ENCODE measurements around the gene HTR3C.
A peak's percentile ranks its signal among the peaks of the same experiment; 100 is the strongest.
"Not testable (repeated sequence)": the region's sequence is repeated elsewhere in the genome, so short reads cannot be mapped to it uniquely, and the experiment has no call there.

HTR3C gene

DNA sequence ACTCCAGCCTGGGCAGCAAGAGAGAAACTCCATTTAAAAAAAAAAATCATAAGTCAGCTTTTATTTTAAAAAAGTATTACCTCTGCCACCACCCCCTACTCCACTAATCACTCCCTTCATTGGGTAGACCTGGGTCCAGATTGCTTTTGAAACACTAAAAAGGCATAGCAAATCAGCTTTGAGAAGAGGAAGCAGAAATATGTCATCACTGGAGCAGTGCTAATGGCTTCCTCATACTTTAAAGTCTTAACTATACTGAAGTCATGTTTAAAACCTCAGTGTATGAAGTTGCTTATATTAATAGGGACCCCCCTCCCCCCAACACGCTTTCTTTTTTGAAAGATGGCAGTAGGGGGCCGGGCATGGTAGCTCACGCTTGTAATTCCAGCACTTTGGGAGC is 22.3 kb upstream of the HTR3C start:
- DNase-seq (ENCODE audit: low read depth, low spot score), result no peak

DNA sequence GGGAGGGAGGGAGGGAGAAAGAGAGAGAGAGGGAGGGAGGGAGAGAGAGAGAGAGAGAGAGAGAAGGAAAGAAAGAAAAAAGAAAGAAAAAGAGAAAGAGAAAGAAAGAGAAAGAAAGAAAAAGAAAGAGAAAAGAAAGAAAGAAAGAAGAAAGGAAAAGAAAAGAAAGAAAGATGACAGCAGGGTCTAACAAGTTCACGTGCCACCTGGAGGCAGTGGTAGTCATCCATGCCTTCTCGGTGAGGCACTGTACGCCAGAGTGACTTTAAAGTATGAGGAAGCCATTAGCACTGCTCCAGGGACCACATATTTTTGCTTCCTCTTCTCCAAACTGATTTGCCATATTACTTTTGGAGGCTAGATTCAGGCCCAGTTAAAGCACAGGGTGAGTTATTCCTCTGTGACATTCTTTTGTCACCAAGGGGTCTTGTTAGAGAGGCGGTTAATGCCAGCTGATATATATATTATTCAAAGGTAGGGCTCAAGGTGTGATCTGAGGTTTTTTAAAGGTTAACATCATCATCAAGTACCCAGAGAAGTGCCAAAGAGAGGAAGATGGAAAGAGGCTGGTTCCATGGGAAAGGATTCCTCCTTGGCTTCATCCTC is 21.6 kb upstream of the HTR3C start, which contains the start of gene HTR3D:
HTR3D (plus strand) TSS at position 556 of the 606 bp plus-strand sequence; CDS start at position 556, 0 bp downstream.
- no peak for DNase-seq (ENCODE audit: low read depth, low spot score)

DNA sequence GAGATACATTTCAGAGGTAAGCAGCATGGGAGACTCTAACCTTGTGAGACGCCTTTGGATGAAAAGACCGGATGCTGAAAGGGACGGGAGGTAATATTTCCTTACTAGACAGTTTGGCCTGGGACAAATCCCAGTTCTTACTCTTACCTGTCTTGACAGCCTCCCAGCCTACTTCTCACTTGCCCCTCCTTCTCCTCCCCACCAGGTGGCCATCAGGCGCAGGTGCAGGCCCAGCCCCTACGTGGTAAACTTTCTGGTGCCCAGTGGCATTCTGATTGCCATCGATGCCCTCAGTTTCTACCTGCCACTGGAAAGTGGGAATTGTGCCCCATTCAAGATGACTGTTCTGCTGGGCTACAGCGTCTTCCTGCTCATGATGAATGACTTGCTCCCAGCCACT is 15.0 kb upstream of the HTR3C start:
- no peak for DNase-seq (ENCODE audit: low read depth, low spot score)

DNA sequence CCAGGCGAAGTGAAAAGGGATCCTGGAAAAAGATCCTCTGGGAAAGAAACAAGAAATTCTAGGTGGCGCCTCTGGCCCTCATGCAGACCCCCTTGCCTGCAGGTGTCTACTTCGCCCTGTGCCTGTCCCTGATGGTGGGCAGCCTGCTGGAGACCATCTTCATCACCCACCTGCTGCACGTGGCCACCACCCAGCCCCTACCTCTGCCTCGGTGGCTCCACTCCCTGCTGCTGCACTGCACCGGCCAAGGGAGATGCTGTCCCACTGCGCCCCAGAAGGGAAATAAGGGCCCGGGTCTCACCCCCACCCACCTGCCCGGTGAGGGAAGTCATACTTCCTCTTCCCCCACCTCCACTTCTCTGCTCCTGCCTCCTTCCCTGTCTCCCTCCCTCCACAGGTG is 14.5 kb upstream of the HTR3C start:
- DNase-seq (ENCODE audit: low read depth, low spot score), result not testable (repeated sequence)

DNA sequence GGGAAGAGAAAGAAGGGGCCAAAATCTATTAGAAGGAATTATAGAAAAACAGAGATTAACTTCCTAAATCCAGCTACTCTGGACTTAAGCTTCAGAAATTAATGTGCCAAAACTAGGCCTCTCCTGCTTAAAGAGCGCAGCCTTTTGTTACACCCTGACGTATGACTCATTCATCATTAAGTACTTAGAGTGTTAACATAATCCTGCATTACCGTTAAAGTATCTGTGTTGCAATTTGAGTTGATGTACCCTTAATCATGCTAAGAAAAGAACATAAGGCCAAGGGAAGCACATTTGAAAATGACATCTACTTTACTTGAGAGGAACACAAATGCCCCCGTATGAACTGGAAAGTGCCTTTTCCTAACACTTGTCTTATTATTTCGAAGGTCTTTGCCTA is 13.4 kb upstream of the HTR3C start:
- no peak for DNase-seq (ENCODE audit: low read depth, low spot score)

DNA sequence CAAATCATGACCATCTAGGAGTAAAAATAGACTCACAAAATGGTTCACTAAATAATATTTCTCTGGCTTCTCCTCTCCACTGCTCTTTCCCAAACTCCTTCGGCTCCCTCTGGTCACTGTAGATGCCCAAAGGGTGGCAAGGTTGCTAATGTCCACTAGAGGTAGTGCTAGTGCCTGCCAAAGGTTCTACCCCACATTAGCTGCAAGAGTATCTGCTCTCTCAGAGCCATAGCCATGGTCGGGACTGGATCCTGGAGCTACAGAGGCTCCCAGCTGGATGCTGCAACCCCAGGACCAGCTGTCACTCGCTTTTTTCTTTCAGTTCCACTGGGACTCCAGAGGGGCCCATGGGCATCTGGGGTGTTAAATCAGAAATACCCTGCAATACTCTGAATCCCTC is 12.8 kb upstream of the HTR3C start:
- DNase-seq (ENCODE audit: low read depth, low spot score), result peak; percentile 57

DNA sequence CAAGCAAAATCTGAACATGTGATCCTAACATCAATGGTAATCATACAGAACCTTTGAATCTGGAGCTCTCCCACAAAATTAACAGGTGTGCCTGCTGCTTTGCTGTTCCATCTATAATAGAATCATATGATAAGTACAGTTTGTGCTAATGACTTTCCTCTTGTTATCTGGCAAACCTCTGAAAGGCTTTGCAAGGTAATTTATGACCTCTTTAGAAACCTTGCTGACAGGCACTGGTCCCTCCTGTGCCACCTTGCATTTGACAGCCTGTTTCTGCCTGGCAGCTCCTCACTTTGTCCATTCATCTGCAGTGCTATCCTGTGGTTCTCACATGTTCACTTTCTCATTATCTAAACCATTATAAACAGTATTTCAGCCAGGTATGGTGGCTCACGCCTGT is 10.2 kb upstream of the HTR3C start:
- no peak for DNase-seq (ENCODE audit: low read depth, low spot score)

DNA sequence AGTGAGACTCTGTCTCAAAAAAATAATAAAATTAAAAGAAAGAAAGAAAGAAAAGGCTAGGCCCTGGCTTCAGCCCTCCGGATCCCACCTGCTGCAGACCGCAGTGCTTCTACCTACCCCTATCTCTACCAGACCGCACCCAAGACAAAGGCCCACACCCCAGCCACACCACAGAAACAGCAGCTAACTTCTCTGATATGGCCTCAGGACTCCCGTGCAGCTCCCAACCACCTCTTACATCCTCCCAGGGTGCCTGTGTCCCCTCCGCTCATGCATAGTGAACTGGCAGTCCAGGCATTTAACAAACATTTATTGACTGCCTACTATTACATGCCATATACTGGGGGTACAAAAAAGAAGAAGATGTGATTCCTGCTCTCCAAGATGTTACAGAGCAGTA is 6.9 kb upstream of the HTR3C start:
- no peak for DNase-seq (ENCODE audit: low read depth, low spot score)

DNA sequence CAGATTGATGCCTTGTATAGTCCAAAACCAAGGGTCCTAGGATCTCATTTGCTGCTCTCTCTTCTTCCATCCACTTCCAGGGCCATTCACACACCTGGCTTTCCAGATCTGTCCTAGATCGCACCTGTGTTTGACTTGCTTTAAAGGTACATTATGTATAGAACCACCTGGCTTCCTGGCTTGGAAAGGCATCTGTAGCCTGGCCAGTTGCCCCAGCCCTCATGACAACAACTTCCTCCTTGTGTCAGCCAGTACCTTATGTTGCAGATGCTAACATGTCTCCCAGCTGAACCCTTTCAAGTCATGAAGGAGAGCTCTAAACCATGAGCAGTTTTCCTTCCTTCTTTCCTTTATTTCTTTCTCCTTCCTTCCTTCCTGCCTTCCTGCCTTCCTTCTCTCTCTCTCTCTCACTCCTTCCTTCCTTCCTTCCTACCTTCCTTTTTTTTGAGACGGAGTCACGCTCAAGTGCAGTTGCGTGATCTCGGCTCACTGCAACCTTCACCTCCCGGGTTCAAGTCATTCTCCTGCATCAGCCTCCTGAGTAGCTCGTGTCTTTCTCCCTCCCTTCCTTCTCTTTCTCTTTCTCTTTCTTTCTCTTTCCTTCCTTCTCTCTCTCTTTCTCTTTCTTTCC is 2.5 kb upstream of the HTR3C start:
- no peak for DNase-seq (ENCODE audit: low read depth, low spot score)

DNA sequence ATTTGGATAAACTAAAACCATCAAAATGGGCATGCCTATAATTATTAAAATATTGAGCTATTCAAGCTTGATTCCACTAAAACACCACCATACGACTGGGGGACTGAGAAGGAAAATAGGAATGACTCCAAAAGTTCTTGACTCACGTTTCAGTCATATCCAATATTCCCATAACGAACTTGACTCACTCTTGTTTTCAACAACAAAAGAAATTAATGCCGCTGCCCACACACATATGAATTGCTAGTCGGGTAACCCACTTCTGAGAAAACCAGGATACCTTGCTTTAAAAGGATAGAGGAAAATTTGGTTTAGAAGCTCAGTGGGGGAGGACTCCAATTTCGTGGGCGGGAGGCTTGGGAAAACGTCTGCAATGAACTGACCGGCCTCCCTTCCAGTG is 5.2 kb downstream of the HTR3C start:
- no peak for DNase-seq (ENCODE audit: low read depth, low spot score)

DNA sequence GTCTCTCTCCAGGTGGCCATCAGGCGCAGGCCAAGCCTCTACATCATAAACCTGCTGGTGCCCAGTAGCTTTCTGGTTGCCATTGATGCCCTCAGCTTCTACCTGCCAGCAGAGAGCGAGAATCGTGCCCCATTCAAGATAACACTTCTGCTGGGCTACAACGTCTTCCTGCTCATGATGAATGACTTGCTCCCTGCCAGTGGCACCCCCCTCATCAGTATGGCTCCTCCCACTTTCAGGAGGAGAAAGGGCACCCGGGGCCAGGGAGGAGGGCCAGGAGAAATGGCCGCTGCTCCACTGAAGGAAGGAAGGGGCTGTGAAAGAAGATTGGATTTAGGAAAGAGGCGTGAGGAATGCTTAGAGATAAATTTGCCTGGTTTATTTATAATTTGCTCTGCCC is 6.6 kb downstream of the HTR3C start:
- DNase-seq (ENCODE audit: low read depth, low spot score), result no peak

DNA sequence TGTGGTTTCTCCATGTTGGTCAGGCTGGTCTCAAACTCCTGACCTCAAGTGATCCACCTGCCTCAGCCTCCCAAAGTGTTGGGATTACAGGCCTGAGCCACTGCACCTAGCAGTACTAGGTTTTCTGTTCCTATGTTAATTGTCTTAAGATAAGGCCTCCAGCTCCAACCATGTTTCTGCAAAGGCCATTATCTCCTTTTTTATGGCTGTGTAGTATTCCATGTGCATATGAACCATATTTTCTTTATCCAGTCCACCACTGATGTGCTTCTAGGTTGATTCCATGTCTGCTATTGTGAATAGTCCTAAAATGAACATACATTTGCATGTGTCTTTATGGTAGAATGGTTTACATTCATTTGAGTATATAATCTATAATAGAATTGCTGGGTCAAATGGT is 9.8 kb downstream of the HTR3C start:
- DNase-seq (ENCODE audit: low read depth, low spot score), result no peak

DNA sequence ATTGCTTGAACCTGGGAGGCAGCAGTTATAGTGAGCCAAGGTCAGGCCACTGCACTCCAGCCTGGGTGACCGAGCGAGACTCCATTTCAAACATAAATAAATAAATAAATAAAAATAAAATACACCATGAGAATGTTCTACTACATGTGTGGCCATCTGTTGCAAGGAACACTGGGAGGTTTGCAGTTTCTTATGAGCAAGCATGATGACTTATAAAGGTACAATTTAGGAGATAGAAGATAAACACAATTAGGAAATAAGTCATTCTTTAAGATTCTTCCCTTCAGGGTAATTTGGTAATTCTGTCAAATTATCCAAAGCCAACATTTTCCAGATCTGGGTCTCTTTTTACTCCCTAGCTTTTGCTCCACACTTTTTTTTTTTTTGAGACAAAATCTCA is 13.4 kb downstream of the HTR3C start:
- no peak for DNase-seq (ENCODE audit: low read depth, low spot score)

DNA sequence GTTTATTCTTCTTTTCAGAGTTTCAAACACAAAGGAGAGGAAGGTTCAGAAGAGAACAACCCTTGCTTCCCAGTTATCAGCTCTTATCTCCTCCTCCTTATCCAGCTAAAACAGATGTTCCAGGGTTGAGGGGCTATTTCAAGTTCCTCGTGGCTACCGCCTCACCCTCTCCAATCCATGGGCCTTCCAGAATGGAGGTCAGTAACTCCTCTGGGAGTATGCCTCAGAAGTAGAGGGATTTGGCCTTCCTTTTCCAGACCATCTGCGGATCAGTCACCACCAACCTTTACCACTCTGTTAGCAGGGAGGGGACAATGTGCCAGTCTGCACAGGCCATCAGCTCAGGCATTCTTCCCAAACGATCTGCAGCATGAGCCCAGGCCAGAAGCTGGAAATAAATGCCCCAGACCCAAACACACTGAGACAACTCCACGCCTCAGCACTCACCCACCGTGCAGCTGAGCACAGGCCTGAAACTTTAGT is 14.8 kb downstream of the HTR3C start:
- DNase-seq (ENCODE audit: low read depth, low spot score), result no peak

DNA sequence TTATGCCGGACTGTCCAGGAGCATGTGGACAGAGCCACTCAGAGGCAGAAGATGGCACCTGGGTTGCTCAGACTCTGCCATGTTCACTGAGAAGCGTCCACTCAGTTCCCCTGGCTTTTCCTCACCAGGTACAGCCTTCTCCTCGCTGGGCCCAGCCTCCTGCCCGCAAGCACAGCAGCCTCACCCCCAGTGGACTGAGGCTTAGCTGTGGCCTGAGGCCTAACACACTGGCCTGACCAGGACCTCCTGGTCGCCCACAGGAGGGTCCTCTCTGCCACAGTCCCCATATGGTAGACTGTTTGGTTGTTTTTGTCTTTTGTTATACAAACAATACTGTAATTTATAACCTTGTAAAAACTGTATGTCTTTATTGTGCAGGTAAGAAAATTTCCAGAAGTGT is 15.5 kb downstream of the HTR3C start:
- no peak for DNase-seq (ENCODE audit: low read depth, low spot score)

DNA sequence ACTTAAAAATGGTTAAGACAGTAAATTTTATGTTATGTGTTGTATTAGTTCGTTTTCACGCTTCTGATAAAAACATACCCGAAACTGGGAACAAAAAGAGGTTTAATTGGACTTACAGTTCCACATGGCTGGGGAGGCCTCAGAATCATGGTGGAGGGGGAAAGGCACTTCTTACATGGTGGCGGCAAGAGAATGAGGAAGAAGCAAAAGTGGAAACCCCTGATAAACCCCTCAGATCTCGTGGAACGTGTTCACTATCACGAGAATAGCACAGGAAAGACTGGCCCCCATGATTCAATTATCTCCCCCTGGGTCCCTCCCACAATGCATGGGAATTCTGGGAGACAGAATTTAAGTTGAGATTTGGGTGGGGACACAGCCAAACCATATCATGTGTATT is 18.3 kb downstream of the HTR3C start:
- not testable (repeated sequence) for DNase-seq (ENCODE audit: low read depth, low spot score)

DNA sequence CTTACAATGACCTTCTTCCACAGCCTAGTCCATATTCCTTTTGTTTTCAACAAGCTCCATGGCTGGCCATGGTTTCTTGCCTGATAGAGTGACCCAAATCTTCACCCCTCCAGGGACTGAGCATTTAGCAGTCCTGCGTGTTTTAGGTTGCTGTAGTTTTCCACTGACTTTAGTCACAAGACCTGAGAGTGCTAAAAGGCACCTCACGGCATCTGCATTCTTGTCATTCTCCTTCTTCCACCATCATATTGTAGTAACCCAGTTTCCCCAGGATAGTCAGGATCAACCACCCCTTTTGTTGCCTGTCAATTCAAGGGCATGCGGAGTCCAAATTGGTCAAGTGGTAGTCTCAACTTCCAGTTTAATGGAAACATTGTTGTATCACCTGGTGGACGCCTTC is 20.8 kb downstream of the HTR3C start:
- DNase-seq (ENCODE audit: low read depth, low spot score), result no peak

DNA sequence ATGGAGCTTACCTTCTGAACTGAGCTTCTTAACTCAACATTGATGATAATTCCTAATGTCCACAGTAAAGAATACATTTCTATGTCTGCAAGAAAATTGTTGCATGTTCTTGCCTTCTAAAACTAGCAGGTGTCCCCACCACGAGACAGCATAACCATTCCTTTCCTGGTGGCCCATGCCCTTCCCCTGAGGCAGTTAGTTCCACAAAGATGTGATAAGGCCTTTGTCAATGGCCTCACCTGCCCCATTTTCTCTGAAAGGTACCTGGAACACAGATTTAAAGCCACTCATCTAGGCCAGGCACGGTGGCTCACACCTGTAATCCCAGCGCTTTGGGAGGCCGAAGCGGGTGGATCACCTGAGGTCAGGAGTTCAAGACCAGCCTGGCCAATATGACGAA is 23.1 kb downstream of the HTR3C start:
- DNase-seq (ENCODE audit: low read depth, low spot score), result no peak

DNA sequence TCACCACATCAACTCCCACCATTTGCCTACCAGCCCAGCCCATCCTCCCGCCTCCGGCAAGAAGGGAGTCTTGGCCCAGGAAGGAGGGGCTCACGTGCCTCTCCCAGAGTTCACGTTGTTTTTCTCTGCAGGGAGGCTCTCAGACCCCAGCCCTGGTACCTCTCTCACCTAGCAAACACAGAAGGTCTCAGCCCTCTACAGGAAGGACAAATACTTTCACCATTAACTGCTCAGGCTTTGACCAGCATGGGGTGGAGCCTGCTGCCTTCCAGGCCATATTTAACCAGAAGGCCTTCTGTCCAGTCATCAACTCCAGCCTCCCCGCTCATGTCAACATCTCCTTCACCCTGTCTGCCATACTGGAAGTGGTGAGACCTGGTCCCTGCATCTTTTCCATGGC is 25.0 kb downstream of the HTR3C start:
- peak; percentile 79 for DNase-seq (ENCODE audit: low read depth, low spot score)

DNA sequence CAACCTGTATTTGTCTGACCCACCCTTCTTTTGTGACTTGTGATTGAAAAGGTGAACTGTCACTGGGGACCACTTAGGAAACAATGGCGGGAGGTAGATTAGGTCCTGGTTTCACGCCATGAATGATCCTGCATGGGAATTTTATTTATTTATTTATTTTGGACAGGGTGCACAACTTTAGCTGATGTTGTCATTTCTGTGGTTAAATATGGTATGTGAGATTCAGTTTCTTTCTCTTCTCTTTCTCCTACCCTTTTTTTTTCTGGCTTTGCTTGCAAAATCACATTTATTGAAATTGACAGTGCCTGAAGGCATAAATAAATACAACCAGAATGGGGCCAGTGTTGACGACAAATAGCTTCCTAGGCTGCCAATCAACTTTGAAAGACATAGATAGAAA is 26.0 kb downstream of the HTR3C start:
- DNase-seq (ENCODE audit: low read depth, low spot score), result no peak

DNA sequence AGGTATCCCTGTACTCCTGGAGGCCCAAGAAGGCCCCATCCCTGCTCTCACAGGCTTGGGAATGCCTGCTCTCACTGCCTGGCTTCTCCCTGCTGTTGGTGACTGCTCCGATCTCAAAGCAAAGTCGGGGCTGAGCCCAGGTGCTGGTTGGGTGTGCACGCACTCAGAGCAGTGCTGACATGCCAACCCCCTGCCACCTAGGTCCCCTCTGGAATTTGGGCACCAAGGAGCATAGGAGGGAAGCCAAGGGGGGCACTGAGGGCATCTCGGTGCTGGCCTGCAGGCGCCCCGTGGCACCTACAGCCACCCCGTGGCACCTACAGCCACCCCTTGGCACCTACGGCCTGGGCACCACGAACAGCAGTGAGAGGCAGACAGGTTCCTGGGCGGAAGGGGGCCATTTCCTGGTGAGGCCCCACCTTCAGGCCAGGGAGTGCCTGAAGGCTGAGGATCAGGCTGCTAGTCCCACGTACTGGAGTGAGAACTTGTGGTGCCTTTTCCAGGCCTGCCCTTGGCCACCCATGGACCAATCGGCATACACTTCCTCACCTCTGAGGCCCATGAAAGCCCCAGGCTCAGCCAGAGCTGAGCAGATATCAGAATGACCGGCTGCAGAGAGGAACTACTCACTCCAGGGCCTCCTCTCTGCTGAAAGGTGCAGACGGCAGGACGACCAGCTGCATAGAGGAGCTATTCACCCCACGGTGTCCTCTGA is 28.4 kb downstream of the HTR3C start:
- DNase-seq (ENCODE audit: low read depth, low spot score), result no peak

DNA sequence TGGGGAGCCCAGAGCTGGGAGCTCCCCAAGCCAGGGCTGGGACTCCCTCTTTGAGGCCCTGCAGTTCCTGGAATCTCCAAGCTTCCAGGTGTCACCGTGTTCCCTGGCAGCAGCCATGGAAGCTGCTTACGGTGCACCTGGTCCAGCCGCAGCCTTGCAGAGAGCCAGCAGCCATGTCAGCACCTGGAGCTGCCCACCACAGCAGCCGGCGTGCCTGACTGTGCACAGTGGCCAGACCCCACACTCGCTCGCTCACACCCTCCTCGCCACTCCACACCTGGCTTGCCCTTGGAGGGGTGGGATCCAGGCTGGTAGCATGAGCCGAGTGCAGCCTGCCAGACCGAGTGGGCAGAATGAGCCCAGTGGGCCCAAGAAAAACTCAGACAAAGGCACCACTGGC is 29.2 kb downstream of the HTR3C start:
- no peak for DNase-seq (ENCODE audit: low read depth, low spot score)

DNA sequence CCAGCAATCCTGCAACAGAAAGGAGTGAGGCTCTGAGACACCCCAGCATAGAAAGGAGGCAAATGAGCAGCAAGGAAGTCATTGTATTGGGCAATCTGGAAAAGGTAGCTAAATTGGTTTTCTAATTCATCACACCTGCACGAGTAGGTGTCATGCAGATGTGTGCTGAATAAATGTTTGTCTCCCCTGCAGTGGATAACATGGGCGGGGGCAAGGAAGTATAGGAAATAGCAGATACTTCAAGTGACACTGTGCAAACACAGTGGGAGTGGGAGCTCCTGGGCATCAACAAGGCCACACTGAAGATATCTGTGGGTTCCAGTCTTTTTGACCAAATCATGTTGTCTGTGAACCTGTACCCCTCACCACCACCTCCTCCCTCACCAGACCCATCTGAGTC is 29.6 kb downstream of the HTR3C start:
- no peak for DNase-seq (ENCODE audit: low read depth, low spot score)

Data from ELF-1 (cell line).